A673 (cell line): ENCODE results near the gene BIRC7.

Source experiments
- EZH2 ChIP-seq: fragments of 200-600 bp; sonication (generic); IDR thresholded peaks from 2 replicates; pipeline ENCODE4 v1.6.1; 2017; ENCODE audit warnings: borderline replicate concordance, low read depth, mild to moderate bottlenecking, mixed read lengths, antibody characterized with exemption, low read length; ENCODE audit not compliant: poor library complexity, severe bottlenecking
- TF ChIP-seq, protein P1 (sequence below): fragments of 300-800, 200-600 bp; sonication (generic); conservative IDR thresholded peaks from 2 replicates; pipeline ENCODE4 v1.5.1; 2017; ENCODE audit warnings: low read depth, mild to moderate bottlenecking, antibody characterized with exemption, low read length, moderate library complexity, mixed read lengths

DNA sequence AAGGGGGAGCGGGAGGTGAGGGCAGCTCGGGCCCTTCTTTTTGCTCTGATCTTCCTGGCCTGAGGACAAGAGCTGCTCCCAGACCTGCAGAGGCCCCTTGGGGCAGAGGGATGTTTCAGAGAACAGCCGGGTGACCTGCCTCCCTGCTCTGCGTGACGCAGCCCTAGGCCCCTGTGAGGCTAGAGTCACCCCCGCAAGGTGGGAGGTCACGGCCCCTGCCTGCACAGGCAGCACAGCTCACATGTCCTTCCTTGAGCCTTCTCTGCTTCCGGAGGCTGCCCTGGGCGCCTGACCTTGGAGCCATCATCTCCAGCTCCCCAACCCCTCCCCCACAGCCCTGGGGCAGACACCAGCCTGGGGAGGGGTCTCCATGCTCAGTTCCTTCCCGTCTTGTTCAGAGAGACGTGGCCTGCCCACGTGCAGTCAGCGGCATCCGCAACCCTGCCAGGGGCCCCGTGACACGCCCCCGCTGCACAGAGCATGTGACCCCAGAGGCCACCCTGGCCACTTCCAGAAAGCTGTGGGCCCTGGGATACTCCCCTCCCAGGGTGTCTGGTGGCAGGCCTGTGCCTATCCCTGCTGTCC, at the start of gene BIRC7:
- TF ChIP-seq, protein P1, sequence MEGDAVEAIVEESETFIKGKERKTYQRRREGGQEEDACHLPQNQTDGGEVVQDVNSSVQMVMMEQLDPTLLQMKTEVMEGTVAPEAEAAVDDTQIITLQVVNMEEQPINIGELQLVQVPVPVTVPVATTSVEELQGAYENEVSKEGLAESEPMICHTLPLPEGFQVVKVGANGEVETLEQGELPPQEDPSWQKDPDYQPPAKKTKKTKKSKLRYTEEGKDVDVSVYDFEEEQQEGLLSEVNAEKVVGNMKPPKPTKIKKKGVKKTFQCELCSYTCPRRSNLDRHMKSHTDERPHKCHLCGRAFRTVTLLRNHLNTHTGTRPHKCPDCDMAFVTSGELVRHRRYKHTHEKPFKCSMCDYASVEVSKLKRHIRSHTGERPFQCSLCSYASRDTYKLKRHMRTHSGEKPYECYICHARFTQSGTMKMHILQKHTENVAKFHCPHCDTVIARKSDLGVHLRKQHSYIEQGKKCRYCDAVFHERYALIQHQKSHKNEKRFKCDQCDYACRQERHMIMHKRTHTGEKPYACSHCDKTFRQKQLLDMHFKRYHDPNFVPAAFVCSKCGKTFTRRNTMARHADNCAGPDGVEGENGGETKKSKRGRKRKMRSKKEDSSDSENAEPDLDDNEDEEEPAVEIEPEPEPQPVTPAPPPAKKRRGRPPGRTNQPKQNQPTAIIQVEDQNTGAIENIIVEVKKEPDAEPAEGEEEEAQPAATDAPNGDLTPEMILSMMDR, result no peak
- TF ChIP-seq EZH2, result no peak
